ENCODE measurements around the gene EIPR1. TPM values are rescaled to one million over a fixed set of nuclear protein-coding genes. Genes with fewer than 3 reads are reported as not detected.

Gene EIPR1
- total and polyA plus RNA-seq, 10 of the 15 experiments (the other 5 are each of a cell fraction or from before 2014, with no cell fraction given): 23.6 to 61.2 (median 42.2) TPM

GRCh38 chr2:3208179-3208578 is 169.4 kb downstream of the EIPR1 start:
- ChIA-PET CTCF (interaction anchor here (1.1 kb wide), 1 partner anchor 95 kb away, joined by 3 read pairs; no protein-coding TSS in a partner anchor), RAD21 (ENCODE audit: unreplicated experiment) (interaction anchor here (1.5 kb wide), 1 partner anchor 9 kb away, joined by 3 read pairs; no protein-coding TSS in a partner anchor), POLR2A (no interaction called here), SMC1A (ENCODE audit: uncharacterized antibody, unreplicated experiment) (interaction anchor here (0.7 to 2.1 kb wide), 2 partner anchors 9 to 53 kb away, joined by 3 to 5 read pairs; no protein-coding TSS in a partner anchor)
- no peak overlapping the region for H3K4me3 ChIP-seq
- H4K20me1 ChIP-seq (ENCODE audit: control insufficient read depth, insufficient read depth): no peaks in the 10 kb centered on the region
- H3K4me1 ChIP-seq (ENCODE audit: control insufficient read depth, insufficient read depth, low read length): no peaks in the 10 kb centered on the region
- H3K27me3 ChIP-seq (replicated peaks in 1 of 2; ENCODE audit: control insufficient read depth in 2 of 2, insufficient read depth in 2 of 2, low read length in 1 of 2): no peaks in the 10 kb centered on the region
- no peaks in the 10 kb centered on the region for H3K9me3 ChIP-seq (replicated peaks; ENCODE audit: control insufficient read depth, insufficient read depth, low read length)
- H3K9ac ChIP-seq (ENCODE audit: control insufficient read depth, insufficient read depth, low read length): no peak overlapping the region
- no peak for FAIRE-seq
- BruUV-seq (replicated peaks): no TSS peak
- TF ChIP-seq, protein P1, sequence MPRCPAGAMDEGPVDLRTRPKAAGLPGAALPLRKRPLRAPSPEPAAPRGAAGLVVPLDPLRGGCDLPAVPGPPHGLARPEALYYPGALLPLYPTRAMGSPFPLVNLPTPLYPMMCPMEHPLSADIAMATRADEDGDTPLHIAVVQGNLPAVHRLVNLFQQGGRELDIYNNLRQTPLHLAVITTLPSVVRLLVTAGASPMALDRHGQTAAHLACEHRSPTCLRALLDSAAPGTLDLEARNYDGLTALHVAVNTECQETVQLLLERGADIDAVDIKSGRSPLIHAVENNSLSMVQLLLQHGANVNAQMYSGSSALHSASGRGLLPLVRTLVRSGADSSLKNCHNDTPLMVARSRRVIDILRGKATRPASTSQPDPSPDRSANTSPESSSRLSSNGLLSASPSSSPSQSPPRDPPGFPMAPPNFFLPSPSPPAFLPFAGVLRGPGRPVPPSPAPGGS (IDR thresholded peaks at IDR 0.05; ENCODE audit: borderline replicate concordance, insufficient read depth, low read depth, low read length, poor library complexity, severe bottlenecking): no peak
- no peak for TF ChIP-seq DPF2 (IDR thresholded peaks at IDR 0.05)
- no peak overlapping the region for H2AFZ ChIP-seq (ENCODE audit: control insufficient read depth, low read depth, low read length)
- DNase-seq (ENCODE audit: low read depth, low spot score): no peak
- peaks cover 0 to 8% of the 10 kb centered on the region in 2 experiments; a peak in 3 of 4 replicates for H3K36me3 ChIP-seq (ENCODE audit: control insufficient read depth in 2 of 2, insufficient read depth in 2 of 2, low read length in 1 of 2)
- intact Hi-C loops (cut with micrococcal nuclease; ENCODE audit: unreplicated experiment): no loop called here
- no peak for ATAC-seq
- in situ Hi-C loops (cut with MboI): no loop called here
- H3K4me2 ChIP-seq (ENCODE audit: control insufficient read depth, insufficient read depth): no peak overlapping the region
- 87% methylated on average over 5 of the region's 5 CpGs for WGBS (ENCODE audit: insufficient coverage, insufficient replicate concordance, low lambda C conversion rate, missing lambda C conversion rate)
- no peaks in the 10 kb centered on the region for H3K79me2 ChIP-seq (ENCODE audit: control insufficient read depth, insufficient read depth, low read length)
- H3K27ac ChIP-seq (ENCODE audit: control insufficient read depth, insufficient read depth): no peak overlapping the region

GRCh38 chr2:3207091-3207491 is 170.5 kb downstream of the EIPR1 start:
- in situ Hi-C loops (cut with MboI): no loop called here
- TF ChIP-seq E2F8 (IDR thresholded peaks at IDR 0.05; ENCODE audit: low read depth, partially characterized antibody) (no peak), CBX3 (IDR thresholded peaks at IDR 0.05; ENCODE audit: borderline replicate concordance, low read depth) (no peak), BCL11A (IDR thresholded peaks at IDR 0.05; ENCODE audit: low read depth, low read length) (no peak), SREBF2 (IDR thresholded peaks at IDR 0.05; ENCODE audit: low read length) (no peak), SMC3 (IDR thresholded peaks at IDR 0.05; ENCODE audit: borderline replicate concordance, low read length) (no peak), PKNOX1 (IDR thresholded peaks at IDR 0.05) (no peak), SMARCA5 (IDR thresholded peaks at IDR 0.05) (no peak), MXI1 (IDR thresholded peaks at IDR 0.05; ENCODE audit: low read depth, low read length) (no peak)
- TF ChIP-seq, protein P2, sequence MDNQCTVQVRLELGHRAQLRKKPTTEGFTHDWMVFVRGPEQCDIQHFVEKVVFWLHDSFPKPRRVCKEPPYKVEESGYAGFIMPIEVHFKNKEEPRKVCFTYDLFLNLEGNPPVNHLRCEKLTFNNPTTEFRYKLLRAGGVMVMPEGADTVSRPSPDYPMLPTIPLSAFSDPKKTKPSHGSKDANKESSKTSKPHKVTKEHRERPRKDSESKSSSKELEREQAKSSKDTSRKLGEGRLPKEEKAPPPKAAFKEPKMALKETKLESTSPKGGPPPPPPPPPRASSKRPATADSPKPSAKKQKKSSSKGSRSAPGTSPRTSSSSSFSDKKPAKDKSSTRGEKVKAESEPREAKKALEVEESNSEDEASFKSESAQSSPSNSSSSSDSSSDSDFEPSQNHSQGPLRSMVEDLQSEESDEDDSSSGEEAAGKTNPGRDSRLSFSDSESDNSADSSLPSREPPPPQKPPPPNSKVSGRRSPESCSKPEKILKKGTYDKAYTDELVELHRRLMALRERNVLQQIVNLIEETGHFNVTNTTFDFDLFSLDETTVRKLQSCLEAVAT (IDR thresholded peaks at IDR 0.05): no peak
- H3K9ac ChIP-seq (ENCODE audit: control insufficient read depth, insufficient read depth, low read length): no peak overlapping the region
- H4K20me1 ChIP-seq (ENCODE audit: control insufficient read depth, insufficient read depth): no peaks in the 10 kb centered on the region
- ATAC-seq: no peak
- ChIA-PET RAD21 (ENCODE audit: unreplicated experiment) (no interaction called here), SMC1A (ENCODE audit: uncharacterized antibody, unreplicated experiment) (interaction anchor here (1.2 to 2.1 kb wide), 2 partner anchors 10 to 417 kb away, joined by 3 to 5 read pairs; no protein-coding TSS in a partner anchor), POLR2A (no interaction called here), CTCF (interaction anchor here (1.1 to 1.6 kb wide), 2 partner anchors 29 to 96 kb away, joined by 3 read pairs; no protein-coding TSS in a partner anchor)
- H3K36me3 ChIP-seq (ENCODE audit: control insufficient read depth in 2 of 2, insufficient read depth in 2 of 2, low read length in 1 of 2): peaks cover 0 to 8% of the 10 kb centered on the region in 2 experiments; a peak in 3 of 4 replicates
- no peaks in the 10 kb centered on the region for H3K27me3 ChIP-seq (replicated peaks in 1 of 2; ENCODE audit: control insufficient read depth in 2 of 2, insufficient read depth in 2 of 2, low read length in 1 of 2)
- no peak for DNase-seq (ENCODE audit: low read depth, low spot score)
- no peak for FAIRE-seq
- intact Hi-C loops (cut with micrococcal nuclease; ENCODE audit: unreplicated experiment): no loop called here
- no peak overlapping the region for H3K27ac ChIP-seq (ENCODE audit: control insufficient read depth, insufficient read depth)
- H2AFZ ChIP-seq (ENCODE audit: control insufficient read depth, low read depth, low read length): no peak overlapping the region
- H3K4me1 ChIP-seq (ENCODE audit: control insufficient read depth, insufficient read depth, low read length): no peaks in the 10 kb centered on the region
- no peak overlapping the region for H3K4me3 ChIP-seq
- 90% methylated on average over 10 of the region's 10 CpGs for WGBS (ENCODE audit: insufficient coverage, insufficient replicate concordance, low lambda C conversion rate, missing lambda C conversion rate)
- no peak overlapping the region for H3K4me2 ChIP-seq (ENCODE audit: control insufficient read depth, insufficient read depth)
- H3K9me3 ChIP-seq (replicated peaks; ENCODE audit: control insufficient read depth, insufficient read depth, low read length): no peaks in the 10 kb centered on the region
- BruUV-seq (replicated peaks): no TSS peak
- H3K79me2 ChIP-seq (ENCODE audit: control insufficient read depth, insufficient read depth, low read length): no peaks in the 10 kb centered on the region
